ENCODE results near the gene XAGE2. TPM values are rescaled to one million over a fixed set of nuclear protein-coding genes. Genes with fewer than 3 reads are reported as not detected.
A peak's percentile ranks its signal among the peaks of the same experiment; 100 is the strongest.

The XAGE2 gene
- total and polyA plus RNA-seq, 4 donors = 1.0 to 61.2 (median 17.3) TPM

DNA sequence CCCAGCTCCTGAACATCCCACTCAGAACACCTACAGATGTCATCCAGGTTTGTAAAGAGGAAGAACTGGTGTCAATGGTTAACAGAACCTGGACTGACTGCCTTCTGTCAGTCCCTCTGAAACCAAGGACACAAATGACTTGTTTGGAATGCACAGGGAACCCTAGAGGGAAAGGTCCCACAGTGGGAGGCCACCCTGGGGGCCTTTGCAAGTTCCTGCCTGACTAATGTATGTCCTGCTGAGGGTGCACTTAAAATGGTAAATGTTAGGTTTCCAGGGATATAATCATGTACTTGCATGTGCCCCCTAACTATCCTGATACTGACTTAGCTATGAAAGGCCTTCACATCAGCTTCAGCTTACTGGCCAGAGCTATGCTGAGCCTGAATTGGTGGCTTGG, 15.0 kb upstream of the XAGE2 start:
- Histone ChIP-seq H3K9me3 (ENCODE audit: control insufficient read depth in 4 of 4, insufficient read depth in 3 of 4, low read length in 3 of 4) (peaks cover 0 to 10% (median 0%) of the 10 kb centered on the region in 4 donors), H3K9ac (ENCODE audit: insufficient read depth in 1 of 2, low read length in 2 of 2) (no peak overlapping the region), H3K27ac (ENCODE audit: low read depth in 1 of 2, low read length in 1 of 2) (no peak overlapping the region), H3K27me3 (ENCODE audit: control insufficient read depth in 3 of 3, insufficient read depth in 3 of 3, low read length in 2 of 3) (peaks cover 6 to 19% (median 10%) of the 10 kb centered on the region in 3 donors), H3K4me3 (no peak overlapping the region), H3K36me3 (ENCODE audit: control insufficient read depth in 4 of 4, insufficient read depth in 4 of 4, low read length in 4 of 4) (no peaks in the 10 kb centered on the region), H3K4me1 (ENCODE audit: control insufficient read depth in 5 of 5, insufficient read depth in 5 of 5, low read length in 5 of 5) (peaks cover 0 to 5% (median 0%) of the 10 kb centered on the region in 5 donors)
- no peak for TF ChIP-seq CTCF (IDR thresholded peaks at IDR 0.05; ENCODE audit: control extremely low read depth, extremely low read depth)
- ATAC-seq (ENCODE audit: insufficient read depth, low FRiP score) (no peak), DNase-seq (no peak)

DNA sequence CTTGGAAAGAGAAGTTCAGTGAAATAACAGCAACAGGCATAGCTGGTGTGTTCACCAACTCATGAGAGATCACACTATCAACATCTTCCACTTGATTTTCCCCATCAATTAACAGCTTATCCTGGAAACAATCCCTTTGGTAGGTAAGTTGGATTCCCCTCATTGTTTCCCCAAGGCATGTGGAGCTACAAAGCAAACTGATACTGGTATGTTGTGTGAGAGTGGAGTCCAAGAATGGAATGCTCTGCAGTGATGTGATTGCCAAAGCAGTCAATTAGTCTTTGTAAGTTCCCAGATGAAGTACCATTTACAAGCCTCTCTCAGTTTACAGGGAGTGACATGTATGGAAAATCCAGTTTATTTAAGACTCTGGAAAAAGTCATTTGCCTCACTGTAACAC, 13.7 kb upstream of the XAGE2 start:
- H3K36me3 ChIP-seq (ENCODE audit: control insufficient read depth in 4 of 4, insufficient read depth in 4 of 4, low read length in 4 of 4) = no peaks in the 10 kb centered on the region
- no peak overlapping the region for H3K27ac ChIP-seq (ENCODE audit: low read depth in 1 of 2, low read length in 1 of 2)
- H3K27me3 ChIP-seq (ENCODE audit: control insufficient read depth in 3 of 3, insufficient read depth in 3 of 3, low read length in 2 of 3) = peaks cover 2 to 29% (median 10%) of the 10 kb centered on the region in 3 donors
- no peak overlapping the region for H3K4me3 ChIP-seq
- DNase-seq (no peak), ATAC-seq (ENCODE audit: insufficient read depth, low FRiP score) (no peak)
- H3K9me3 ChIP-seq (ENCODE audit: control insufficient read depth in 4 of 4, insufficient read depth in 3 of 4, low read length in 3 of 4) = peaks cover 0 to 10% (median 0%) of the 10 kb centered on the region in 4 donors
- no peak overlapping the region for H3K9ac ChIP-seq (ENCODE audit: insufficient read depth in 1 of 2, low read length in 2 of 2)
- H3K4me1 ChIP-seq (ENCODE audit: control insufficient read depth in 5 of 5, insufficient read depth in 5 of 5, low read length in 5 of 5) = peaks cover 0 to 5% (median 0%) of the 10 kb centered on the region in 5 donors
- TF ChIP-seq CTCF (IDR thresholded peaks at IDR 0.05; ENCODE audit: control extremely low read depth, extremely low read depth) = no peak

- Histone ChIP-seq H3K9me3 (ENCODE audit: control insufficient read depth in 4 of 4, insufficient read depth in 3 of 4, low read length in 3 of 4) (peaks cover 0 to 5% (median 0%) of the 10 kb centered on the region in 4 donors), H3K4me3 (no peak overlapping the region), H3K27me3 (ENCODE audit: control insufficient read depth in 3 of 3, insufficient read depth in 3 of 3, low read length in 2 of 3) (peaks cover 0 to 27% (median 17%) of the 10 kb centered on the region in 3 donors), H3K36me3 (ENCODE audit: control insufficient read depth in 4 of 4, insufficient read depth in 4 of 4, low read length in 4 of 4) (no peaks in the 10 kb centered on the region), H3K9ac (ENCODE audit: insufficient read depth in 1 of 2, low read length in 2 of 2) (no peak overlapping the region), H3K27ac (ENCODE audit: low read depth in 1 of 2, low read length in 1 of 2) (no peak overlapping the region), H3K4me1 (ENCODE audit: control insufficient read depth in 5 of 5, insufficient read depth in 5 of 5, low read length in 5 of 5) (peaks cover 0 to 3% (median 0%) of the 10 kb centered on the region in 5 donors)
- 66 to 67% methylated on average over 7 of the region's 7 CpGs for whole genome bisulfite sequencing, 2 donors
- ATAC-seq (ENCODE audit: insufficient read depth, low FRiP score) = no peak
- peak; percentile 28 to 63 (median 56) for DNase-seq
- no peak for TF ChIP-seq CTCF (IDR thresholded peaks at IDR 0.05; ENCODE audit: control extremely low read depth, extremely low read depth)
Observed at GRCh38 chrX:52359614-52360232, 9.1 kb upstream of the XAGE2 start.

DNA sequence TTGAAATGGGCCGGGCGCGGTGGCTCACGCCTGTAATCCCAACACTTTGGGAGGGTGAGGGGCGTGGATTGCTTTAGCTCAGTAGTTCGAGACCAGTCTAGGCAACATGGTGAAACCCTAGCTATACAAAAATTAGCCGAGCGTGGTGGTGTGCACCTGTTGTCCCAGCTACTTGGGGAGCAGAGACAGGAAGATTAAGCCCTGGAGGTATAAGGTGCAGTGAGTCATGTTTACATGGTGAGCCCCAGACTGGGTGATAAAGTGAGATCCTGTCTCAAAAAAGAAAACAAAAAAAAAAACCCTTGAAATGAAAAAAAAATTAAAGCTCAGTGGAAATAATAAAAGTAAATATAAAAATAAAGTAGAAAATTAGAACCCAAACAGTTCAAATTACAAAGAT, 6.9 kb upstream of the XAGE2 start:
- no peak overlapping the region for H3K4me3 ChIP-seq
- no peak for ATAC-seq (ENCODE audit: insufficient read depth, low FRiP score)
- peaks cover 0 to 2% (median 0%) of the 10 kb centered on the region in 4 donors for H3K9me3 ChIP-seq (ENCODE audit: control insufficient read depth in 4 of 4, insufficient read depth in 3 of 4, low read length in 3 of 4)
- TF ChIP-seq CTCF (IDR thresholded peaks at IDR 0.05; ENCODE audit: control extremely low read depth, extremely low read depth) = no peak
- no peaks in the 10 kb centered on the region for H3K36me3 ChIP-seq (ENCODE audit: control insufficient read depth in 4 of 4, insufficient read depth in 4 of 4, low read length in 4 of 4)
- WGBS, 2 donors = 82 to 98% methylated on average over 8 of the region's 8 CpGs
- DNase-seq = no peak
- H3K9ac ChIP-seq (ENCODE audit: insufficient read depth in 1 of 2, low read length in 2 of 2) = no peak overlapping the region
- H3K4me1 ChIP-seq (ENCODE audit: control insufficient read depth in 5 of 5, insufficient read depth in 5 of 5, low read length in 5 of 5) = peaks cover 0 to 3% (median 0%) of the 10 kb centered on the region in 5 donors
- H3K27ac ChIP-seq (ENCODE audit: low read depth in 1 of 2, low read length in 1 of 2) = no peak overlapping the region
- peaks cover 0 to 27% (median 22%) of the 10 kb centered on the region in 3 donors for H3K27me3 ChIP-seq (ENCODE audit: control insufficient read depth in 3 of 3, insufficient read depth in 3 of 3, low read length in 2 of 3)
